Nephron (organoid): Measurements from ENCODE around the gene STX5.
A peak's percentile ranks its signal among the peaks of the same experiment; 100 is the strongest.
"Not testable (repeated sequence)": the region's sequence is repeated elsewhere in the genome, so short reads cannot be mapped to it uniquely, and the experiment has no call there.

Experiments
- H3K27ac Mint-ChIP-seq, 3 experiments: 2 replicates each; pipeline ENCODE4 v1.8.0; 2020; ENCODE audit warnings: mixed read lengths in 3 of 3, mild to moderate bottlenecking in 2 of 3, moderate library complexity in 1 of 3
- H3K27me3 Mint-ChIP-seq: 2 replicates; pipeline ENCODE4 v1.8.0; 2021; ENCODE audit warnings: low read depth, mild to moderate bottlenecking, moderate library complexity, mixed read lengths
- H3K36me3 Mint-ChIP-seq: 2 replicates; pipeline ENCODE4 v1.8.0; 2020; ENCODE audit warnings: low read depth, mixed read lengths
- H3K4me1 Mint-ChIP-seq: 2 replicates; pipeline ENCODE4 v1.8.0; 2020; ENCODE audit warnings: mixed read lengths
- H3K4me3 Mint-ChIP-seq, 3 experiments: 2 replicates each; pipeline ENCODE4 v1.8.0; 2020; ENCODE audit warnings: mild to moderate bottlenecking in 3 of 3, mixed read lengths in 3 of 3, moderate library complexity in 2 of 3
- H3K9me3 Mint-ChIP-seq: 2 replicates; pipeline ENCODE4 v1.8.0; 2020; ENCODE audit warnings: mixed read lengths
- TF ChIP-seq, protein P1 (sequence below), 3 experiments: fragments of 200-600 bp; sonication (generic); IDR thresholded peaks; one replicate each; pipeline ENCODE4 v1.5.0; 2021; ENCODE audit warnings: antibody characterized with exemption in 3 of 3; ENCODE audit not compliant: unreplicated experiment in 3 of 3

The STX5 gene

DNA sequence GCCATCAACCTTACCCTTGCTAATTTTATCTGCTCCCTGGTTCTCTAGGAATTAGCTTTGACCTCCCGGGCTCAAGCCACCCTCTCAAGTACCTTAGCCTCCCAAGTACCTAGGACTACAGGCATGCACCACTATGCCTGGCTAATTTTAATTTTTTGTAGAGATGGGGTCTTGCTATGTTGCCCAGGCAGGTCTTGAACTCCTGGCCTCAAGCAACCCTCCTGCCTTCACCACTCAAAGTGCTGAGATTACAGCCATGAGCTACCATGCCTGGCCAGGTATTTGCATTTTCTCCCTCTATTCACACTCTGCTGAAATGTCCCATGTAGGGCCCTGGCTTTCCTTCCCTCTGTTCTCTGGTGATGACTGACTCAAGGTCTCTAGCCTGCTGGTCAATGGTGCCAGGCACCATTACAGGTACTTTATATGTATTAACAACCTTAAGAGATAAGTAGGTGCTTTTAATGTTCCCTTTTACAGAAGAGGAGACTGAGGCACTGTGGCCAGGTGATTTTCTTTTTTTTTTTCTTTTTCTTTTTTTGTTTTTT is 16.0 kb upstream of the STX5 start:
- peaks cover 9% of the 10 kb centered on the region for H3K4me1 Mint-ChIP-seq
- TF ChIP-seq, protein P1, sequence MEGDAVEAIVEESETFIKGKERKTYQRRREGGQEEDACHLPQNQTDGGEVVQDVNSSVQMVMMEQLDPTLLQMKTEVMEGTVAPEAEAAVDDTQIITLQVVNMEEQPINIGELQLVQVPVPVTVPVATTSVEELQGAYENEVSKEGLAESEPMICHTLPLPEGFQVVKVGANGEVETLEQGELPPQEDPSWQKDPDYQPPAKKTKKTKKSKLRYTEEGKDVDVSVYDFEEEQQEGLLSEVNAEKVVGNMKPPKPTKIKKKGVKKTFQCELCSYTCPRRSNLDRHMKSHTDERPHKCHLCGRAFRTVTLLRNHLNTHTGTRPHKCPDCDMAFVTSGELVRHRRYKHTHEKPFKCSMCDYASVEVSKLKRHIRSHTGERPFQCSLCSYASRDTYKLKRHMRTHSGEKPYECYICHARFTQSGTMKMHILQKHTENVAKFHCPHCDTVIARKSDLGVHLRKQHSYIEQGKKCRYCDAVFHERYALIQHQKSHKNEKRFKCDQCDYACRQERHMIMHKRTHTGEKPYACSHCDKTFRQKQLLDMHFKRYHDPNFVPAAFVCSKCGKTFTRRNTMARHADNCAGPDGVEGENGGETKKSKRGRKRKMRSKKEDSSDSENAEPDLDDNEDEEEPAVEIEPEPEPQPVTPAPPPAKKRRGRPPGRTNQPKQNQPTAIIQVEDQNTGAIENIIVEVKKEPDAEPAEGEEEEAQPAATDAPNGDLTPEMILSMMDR (IDR thresholded peaks at IDR 0.05; ENCODE audit: unreplicated experiment in 3 of 3) = no peak
- no peaks in the 10 kb centered on the region for H3K9me3 Mint-ChIP-seq
- peaks cover 12% of the 10 kb centered on the region for H3K36me3 Mint-ChIP-seq
- no peak overlapping the region for H3K4me3 Mint-ChIP-seq
- H3K27me3 Mint-ChIP-seq = no peaks in the 10 kb centered on the region
- H3K27ac Mint-ChIP-seq = peak overlapping the region in 1 of 3 experiments; percentile 50

DNA sequence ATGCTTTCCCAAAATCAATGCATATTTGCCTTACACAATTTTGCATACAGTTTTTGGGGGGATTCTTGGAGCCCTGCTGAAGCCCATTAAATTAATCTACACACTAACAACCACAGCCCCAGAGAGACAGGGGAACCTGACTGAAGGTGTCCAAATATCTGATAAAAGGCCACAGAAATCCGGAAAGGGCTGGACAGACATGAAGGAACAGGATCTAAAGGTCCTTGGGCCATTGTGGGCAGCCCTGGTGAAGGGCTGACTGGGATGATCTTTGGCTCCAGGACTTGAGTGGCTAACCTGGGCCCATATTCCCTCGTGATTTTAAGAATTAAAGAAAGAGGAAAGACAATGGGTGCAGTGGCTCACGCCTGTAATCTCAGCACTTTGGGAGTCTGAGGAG is 14.3 kb upstream of the STX5 start:
- H3K27me3 Mint-ChIP-seq = no peaks in the 10 kb centered on the region
- H3K27ac Mint-ChIP-seq = no peak overlapping the region
- no peaks in the 10 kb centered on the region for H3K9me3 Mint-ChIP-seq
- H3K4me3 Mint-ChIP-seq = no peak overlapping the region
- TF ChIP-seq, protein P1 (IDR thresholded peaks at IDR 0.05; ENCODE audit: unreplicated experiment in 3 of 3) = no peak
- no peaks in the 10 kb centered on the region for H3K36me3 Mint-ChIP-seq
- no peaks in the 10 kb centered on the region for H3K4me1 Mint-ChIP-seq

DNA sequence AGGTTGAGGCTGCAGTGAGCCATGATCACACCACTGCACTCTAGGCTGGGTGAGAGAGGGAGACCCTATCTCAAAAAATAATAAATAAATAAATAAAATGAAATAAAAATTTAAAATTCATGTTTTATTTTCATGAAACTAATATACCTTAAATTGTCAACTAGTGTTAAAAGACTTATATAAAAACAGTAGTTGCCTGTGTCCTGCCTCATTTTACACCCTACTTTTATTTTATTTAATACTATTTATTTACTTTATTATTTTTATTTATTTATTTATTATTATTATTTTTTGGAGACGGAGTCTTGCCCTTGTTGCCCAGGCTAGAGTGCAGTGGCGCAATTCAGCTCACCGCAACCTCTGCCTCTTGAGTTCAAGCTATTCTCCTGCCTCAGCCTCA is 12.3 kb upstream of the STX5 start:
- H3K36me3 Mint-ChIP-seq = no peaks in the 10 kb centered on the region
- H3K4me1 Mint-ChIP-seq = peaks cover 10% of the 10 kb centered on the region
- no peaks in the 10 kb centered on the region for H3K9me3 Mint-ChIP-seq
- H3K27ac Mint-ChIP-seq = peak overlapping the region in 1 of 3 experiments; percentile 71
- H3K4me3 Mint-ChIP-seq = no peak overlapping the region
- no peaks in the 10 kb centered on the region for H3K27me3 Mint-ChIP-seq
- TF ChIP-seq, protein P1 (IDR thresholded peaks at IDR 0.05; ENCODE audit: unreplicated experiment in 3 of 3) = no peak

DNA sequence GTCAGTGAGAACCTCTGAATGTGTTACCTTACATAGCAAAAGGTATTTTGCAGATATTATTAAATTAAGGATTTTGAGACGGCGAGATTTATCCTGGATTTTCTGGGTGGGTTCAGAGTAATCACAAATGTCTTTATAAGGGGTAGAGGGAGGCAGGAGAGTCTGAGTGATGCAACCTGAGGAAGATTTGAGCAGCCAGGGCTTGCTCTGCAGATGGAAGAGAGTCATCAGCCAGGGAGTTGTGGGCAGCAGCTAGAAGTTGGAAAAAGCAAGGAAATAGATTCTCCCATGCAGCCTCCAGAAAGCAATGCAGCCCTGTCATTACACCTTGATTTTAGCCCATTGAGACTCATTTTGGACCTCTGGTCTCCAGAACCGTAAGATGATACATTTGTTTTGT is 11.6 kb upstream of the STX5 start:
- H3K27ac Mint-ChIP-seq = peak overlapping the region in 2 of 3 experiments; percentile 71 to 76
- no peaks in the 10 kb centered on the region for H3K27me3 Mint-ChIP-seq
- TF ChIP-seq, protein P1 (IDR thresholded peaks at IDR 0.05; ENCODE audit: unreplicated experiment in 3 of 3) = no peak
- peaks cover 10% of the 10 kb centered on the region for H3K4me1 Mint-ChIP-seq
- H3K9me3 Mint-ChIP-seq = no peaks in the 10 kb centered on the region
- no peaks in the 10 kb centered on the region for H3K36me3 Mint-ChIP-seq
- no peak overlapping the region for H3K4me3 Mint-ChIP-seq

DNA sequence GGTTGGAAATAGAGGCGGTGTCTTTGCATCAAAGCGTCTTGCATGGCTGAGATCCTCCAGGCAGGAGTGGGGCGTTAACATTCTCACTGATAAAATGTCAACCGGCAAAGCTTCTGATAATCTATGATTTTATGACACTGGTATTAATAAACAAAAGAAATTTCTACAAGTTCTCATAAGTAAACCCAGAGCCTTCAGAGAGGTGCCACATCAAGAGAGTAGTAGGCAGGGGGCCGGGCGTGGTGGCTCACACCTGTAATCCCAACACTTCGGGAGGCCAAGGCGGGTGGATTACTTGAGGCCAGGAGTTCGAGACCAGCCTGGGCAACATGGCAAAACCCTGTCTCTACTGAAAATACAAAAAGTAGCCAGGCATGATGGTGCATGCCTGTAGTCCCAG is 11.0 kb upstream of the STX5 start:
- H3K27ac Mint-ChIP-seq, H3K27me3 Mint-ChIP-seq, H3K36me3 Mint-ChIP-seq, H3K9me3 Mint-ChIP-seq, H3K4me3 Mint-ChIP-seq: not testable (repeated sequence)
- H3K4me1 Mint-ChIP-seq = peaks cover 10% of the 10 kb centered on the region

DNA sequence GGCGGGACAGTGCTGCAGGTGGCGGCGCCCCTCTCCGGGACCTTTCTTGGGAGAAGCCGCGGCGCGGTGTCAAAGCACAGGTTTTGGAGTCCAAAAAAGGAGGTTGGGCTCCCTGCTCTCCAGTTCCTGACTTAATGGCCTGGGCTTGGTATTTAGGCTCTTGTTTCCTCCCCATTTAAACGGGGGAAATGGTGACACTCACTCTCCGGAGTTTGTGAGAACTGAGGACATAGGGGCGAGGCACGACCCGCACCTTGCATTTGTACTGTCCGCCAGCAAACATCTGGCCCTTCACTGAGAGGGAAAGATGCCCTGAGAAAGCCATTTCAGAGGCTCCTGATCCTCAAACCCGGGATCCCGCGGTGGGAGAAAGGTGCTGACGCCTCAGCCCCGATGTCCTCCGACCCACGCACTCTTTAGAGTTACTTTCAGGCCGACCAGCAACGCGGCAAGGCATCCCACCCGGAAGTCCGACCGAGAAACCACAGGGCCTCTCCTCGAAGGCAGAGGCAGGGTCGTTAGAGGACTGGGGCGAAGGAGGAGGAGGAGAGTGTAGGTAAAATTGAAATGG is 10.4 kb upstream of the STX5 start:
- peaks cover 4% of the 10 kb centered on the region for H3K36me3 Mint-ChIP-seq
- H3K27me3 Mint-ChIP-seq = no peaks in the 10 kb centered on the region
- no peaks in the 10 kb centered on the region for H3K9me3 Mint-ChIP-seq
- peaks cover 10% of the 10 kb centered on the region for H3K4me1 Mint-ChIP-seq
- TF ChIP-seq, protein P1 (IDR thresholded peaks at IDR 0.05; ENCODE audit: unreplicated experiment in 3 of 3) = no peak
- no peak overlapping the region for H3K4me3 Mint-ChIP-seq
- no peak overlapping the region for H3K27ac Mint-ChIP-seq
